Right atrium auricular region (tissue), 2 donors: ENCODE measurements around the gene WASF2. TPM values are rescaled to one million over a fixed set of nuclear protein-coding genes. Genes with fewer than 3 reads are reported as not detected.

ENCODE experiments used
- DNase-seq: peaks from one replicate; pipeline ENCODE4 v3.0.0-alpha.2; 2019; ENCODE audit warnings: low spot score
- H3K27ac ChIP-seq, 2 donors: fragments of 200-600 bp; sonication (generic); 1 replicate in 1 of 2; 2 replicates in 1 of 2; pipeline ENCODE4 v1.5.1; 2016 to 2019
- H3K27me3 ChIP-seq, 2 donors: fragments of 200-600 bp; sonication (generic); one replicate each; pipeline versions ENCODE4 v1.5.1 to v1.6.0; 2017 to 2019
- H3K36me3 ChIP-seq: fragments of 200-600 bp; sonication (generic); one replicate; pipeline ENCODE4 v1.5.1; 2016
- H3K4me1 ChIP-seq, 2 donors: fragments of 200-600 bp; sonication (generic); one replicate each; pipeline versions ENCODE4 v1.5.1 to v1.6.0; 2017 to 2019
- H3K4me3 ChIP-seq, 2 donors: fragments of 200-600 bp; sonication (generic); 1 replicate in 1 of 2; 2 replicates in 1 of 2; pipeline ENCODE4 v1.5.1; 2017 to 2019; ENCODE audit warnings: mild to moderate bottlenecking in 1 of 2, moderate library complexity in 1 of 2
- H3K9me3 ChIP-seq, 2 donors: fragments of 200-600 bp; sonication (generic); one replicate each; pipeline ENCODE4 v1.5.1; 2019
- total RNA-seq, 2 donors: library from RNA; depleted of rRNA; stranded (reverse); fragments of >200 nt; gene quantifications; one replicate each; pipeline ENCODE4 v1.1.0, GENCODE V29; 2016
- TF ChIP-seq, protein P1 (sequence below), 2 donors: fragments of 200-600 bp; sonication (generic); IDR thresholded peaks; one replicate each; pipeline ENCODE4 v1.5.1; 2019; ENCODE audit warnings: antibody characterized with exemption in 2 of 2

The WASF2 gene
- total RNA-seq, 2 donors from 2014 or later: 20.7 to 49.0 TPM

DNA sequence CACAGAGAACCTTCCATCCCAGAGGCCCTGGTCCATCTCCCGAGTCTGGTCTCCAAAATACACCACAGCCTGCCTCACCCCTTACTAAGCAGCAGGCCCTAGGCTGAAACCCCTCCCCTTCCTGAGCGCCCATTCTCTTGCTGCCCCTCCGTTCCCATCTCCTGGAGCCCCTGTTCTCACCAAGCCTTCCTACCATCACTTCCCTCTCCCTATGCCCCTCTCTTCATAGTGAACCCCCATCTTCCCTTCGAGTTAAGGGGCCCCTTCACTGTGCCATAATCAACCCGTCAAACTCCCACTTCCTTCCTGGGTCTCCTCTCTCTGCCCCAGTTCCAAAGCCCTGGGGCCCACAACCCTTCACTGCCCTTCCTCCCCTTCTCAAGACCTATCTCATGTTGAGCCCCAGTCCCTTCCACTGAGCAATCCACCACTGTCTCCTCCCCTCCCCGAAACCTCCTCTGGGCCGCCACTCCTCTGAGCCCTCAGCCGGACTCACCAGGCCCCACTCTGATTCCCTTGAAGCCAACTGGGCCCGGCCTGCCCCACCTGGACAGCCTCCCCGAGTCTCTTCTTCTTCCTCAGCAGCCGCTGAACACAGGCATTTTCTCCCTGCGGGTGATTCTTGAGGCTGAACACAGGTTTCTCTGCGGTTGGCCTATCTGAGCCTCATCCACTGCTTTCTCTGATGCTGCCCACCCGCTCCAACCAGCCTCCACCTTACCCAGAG lies 42.2 kb upstream of the WASF2 start:
- H3K9me3 ChIP-seq: no peaks in the 10 kb centered on the region
- no peak for DNase-seq
- no peak overlapping the region for H3K4me3 ChIP-seq
- H3K4me1 ChIP-seq: peaks cover 0 to 48% of the 10 kb centered on the region in 2 donors
- no peaks in the 10 kb centered on the region for H3K27me3 ChIP-seq
- TF ChIP-seq, protein P1, sequence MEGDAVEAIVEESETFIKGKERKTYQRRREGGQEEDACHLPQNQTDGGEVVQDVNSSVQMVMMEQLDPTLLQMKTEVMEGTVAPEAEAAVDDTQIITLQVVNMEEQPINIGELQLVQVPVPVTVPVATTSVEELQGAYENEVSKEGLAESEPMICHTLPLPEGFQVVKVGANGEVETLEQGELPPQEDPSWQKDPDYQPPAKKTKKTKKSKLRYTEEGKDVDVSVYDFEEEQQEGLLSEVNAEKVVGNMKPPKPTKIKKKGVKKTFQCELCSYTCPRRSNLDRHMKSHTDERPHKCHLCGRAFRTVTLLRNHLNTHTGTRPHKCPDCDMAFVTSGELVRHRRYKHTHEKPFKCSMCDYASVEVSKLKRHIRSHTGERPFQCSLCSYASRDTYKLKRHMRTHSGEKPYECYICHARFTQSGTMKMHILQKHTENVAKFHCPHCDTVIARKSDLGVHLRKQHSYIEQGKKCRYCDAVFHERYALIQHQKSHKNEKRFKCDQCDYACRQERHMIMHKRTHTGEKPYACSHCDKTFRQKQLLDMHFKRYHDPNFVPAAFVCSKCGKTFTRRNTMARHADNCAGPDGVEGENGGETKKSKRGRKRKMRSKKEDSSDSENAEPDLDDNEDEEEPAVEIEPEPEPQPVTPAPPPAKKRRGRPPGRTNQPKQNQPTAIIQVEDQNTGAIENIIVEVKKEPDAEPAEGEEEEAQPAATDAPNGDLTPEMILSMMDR (IDR thresholded peaks at IDR 0.05): no peak
- peak overlapping the region in 1 of 2 donors; percentile 92 for H3K27ac ChIP-seq
- peaks cover 17% of the 10 kb centered on the region for H3K36me3 ChIP-seq

DNA sequence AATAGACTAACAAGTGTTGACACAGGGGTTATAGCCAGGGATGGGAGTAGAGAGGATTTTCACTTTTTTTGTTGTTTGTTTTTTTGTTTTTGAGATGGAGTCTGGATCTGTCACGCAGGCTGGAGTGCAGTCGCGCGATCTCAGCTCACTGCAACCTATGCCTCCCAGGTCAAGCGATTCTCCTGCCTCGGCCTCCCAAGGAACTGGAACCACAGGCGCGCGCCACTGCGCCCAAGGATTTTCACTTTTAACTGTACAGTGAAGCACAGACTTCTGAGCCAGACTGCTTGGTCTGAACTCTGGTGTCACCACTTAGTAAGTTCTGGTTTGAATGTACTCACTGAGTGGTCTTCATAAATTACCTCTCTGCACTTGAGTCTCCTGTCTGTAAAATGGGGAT lies 40.2 kb upstream of the WASF2 start:
- no peak for DNase-seq
- TF ChIP-seq, protein P1 (IDR thresholded peaks at IDR 0.05): no peak
- Histone ChIP-seq H3K4me1 (peaks cover 0 to 48% of the 10 kb centered on the region in 2 donors), H3K9me3 (no peaks in the 10 kb centered on the region), H3K4me3 (no peak overlapping the region), H3K36me3 (peaks cover 15% of the 10 kb centered on the region), H3K27ac (peak overlapping the region; percentile 92 to 97), H3K27me3 (no peaks in the 10 kb centered on the region)

DNA sequence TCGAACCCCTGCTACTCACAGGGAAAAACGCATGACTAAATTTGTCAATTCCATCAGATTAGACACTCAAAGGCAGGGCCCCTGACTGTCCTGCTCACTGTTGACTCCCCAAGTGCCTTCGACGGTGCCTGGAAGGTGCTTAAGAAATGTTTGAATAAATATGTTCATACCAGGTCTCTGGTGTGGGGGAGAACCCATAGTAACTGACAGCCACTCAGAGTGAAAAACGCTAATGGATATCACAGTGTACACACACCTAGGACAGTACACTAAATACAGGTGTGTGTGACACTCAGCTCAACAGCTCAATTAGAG lies 39.7 kb upstream of the WASF2 start:
- no peak for DNase-seq
- TF ChIP-seq, protein P1 (IDR thresholded peaks at IDR 0.05): no peak
- Histone ChIP-seq H3K36me3 (peaks cover 10% of the 10 kb centered on the region), H3K27ac (peak overlapping the region; percentile 92 to 97), H3K9me3 (no peaks in the 10 kb centered on the region), H3K27me3 (no peaks in the 10 kb centered on the region), H3K4me1 (peaks cover 0 to 53% of the 10 kb centered on the region in 2 donors), H3K4me3 (no peak overlapping the region)

GRCh38 chr1:27528818-27529703 lies 39.1 kb upstream of the WASF2 start:
- H3K4me1 ChIP-seq: peaks cover 0 to 59% of the 10 kb centered on the region in 2 donors

DNA sequence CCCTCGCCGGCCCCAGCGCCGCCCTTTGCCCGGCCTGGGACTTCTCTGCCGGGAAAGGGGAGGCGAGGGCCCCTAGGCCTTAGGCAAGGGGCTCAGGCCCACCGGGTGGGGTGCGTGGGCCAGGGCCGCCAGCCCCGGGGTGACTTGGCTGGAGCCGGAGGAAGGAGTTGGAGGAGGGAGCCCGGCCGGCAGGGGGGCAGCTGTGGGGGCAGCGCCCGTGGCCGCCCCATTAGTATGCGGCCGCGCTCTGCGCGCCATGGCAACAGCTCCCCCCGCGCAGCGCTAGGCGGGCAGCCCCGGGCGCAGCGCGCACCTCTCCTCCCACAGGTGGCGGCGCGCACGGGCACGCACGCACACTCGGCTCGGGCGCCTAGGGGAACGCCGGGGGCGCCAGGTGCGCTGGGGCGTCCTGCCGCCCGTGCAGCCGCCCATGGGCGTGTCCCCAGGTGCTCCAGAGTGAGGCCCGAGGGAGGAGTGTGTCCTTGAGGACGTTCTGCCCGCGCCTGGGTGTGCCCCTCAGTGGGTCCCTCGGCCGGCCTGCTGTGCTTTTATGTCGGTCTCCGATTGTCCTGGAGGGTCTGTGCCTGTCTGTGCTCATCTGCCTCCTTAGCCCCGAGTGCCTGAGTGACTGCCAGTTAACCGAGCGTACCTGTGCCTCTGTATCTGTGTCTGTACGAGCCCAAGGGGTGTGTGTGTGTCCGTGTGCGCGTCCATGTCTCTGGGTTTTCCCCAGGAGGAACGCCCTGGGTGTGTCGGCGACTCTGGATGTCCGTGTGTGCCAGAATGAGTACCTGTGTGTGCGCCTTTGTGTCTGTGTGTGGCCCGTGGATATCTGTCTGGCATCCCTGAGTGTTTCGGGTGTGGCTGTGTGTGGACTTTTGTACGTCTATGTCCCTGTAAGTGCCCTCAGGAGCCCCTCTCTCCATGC lies 38.2 kb upstream of the WASF2 start:
- DNase-seq: no peak
- Histone ChIP-seq H3K9me3 (no peaks in the 10 kb centered on the region), H3K27ac (peak overlapping the region; percentile 92 to 97), H3K36me3 (no peaks in the 10 kb centered on the region), H3K27me3 (no peaks in the 10 kb centered on the region), H3K4me3 (peak overlapping the region; percentile 27 to 54), H3K4me1 (peaks cover 0 to 68% of the 10 kb centered on the region in 2 donors)
- TF ChIP-seq, protein P1 (IDR thresholded peaks at IDR 0.05): no peak

More at GRCh38 chr1:27528818-27529703, 39.1 kb upstream of the WASF2 start:
- no peaks in the 10 kb centered on the region for H3K27me3 ChIP-seq
- H3K27ac ChIP-seq: peak overlapping the region; percentile 92 to 97
- H3K4me3 ChIP-seq: peak overlapping the region in 1 of 2 donors; percentile 54
- no peaks in the 10 kb centered on the region for H3K9me3 ChIP-seq
- TF ChIP-seq, protein P1 (IDR thresholded peaks at IDR 0.05): no peak
- DNase-seq: peak; percentile 88
- H3K36me3 ChIP-seq: peaks cover 6% of the 10 kb centered on the region
